ENCODE measurements around the gene ISYNA1. TPM values are rescaled to one million over a fixed set of nuclear protein-coding genes. Genes with fewer than 3 reads are reported as not detected.

The ISYNA1 gene
- total RNA-seq, 1 donor from 2014 or later: 81.7 TPM

GRCh38 chr19:18419195-18419698 lies 18.7 kb downstream of the ISYNA1 start, which contains the start of gene SSBP4:
Gene SSBP4 (plus strand): TSS chr19:18419398. CDS start chr19:18419649, 251 bp downstream.
- Mint-ChIP-seq H3K4me1 (peaks cover 74% of the 10 kb centered on the region), H3K27me3 (ENCODE audit: insufficient read depth, low read depth) (peaks cover 16% of the 10 kb centered on the region), H3K4me3 (peak within 1 kb of the TSS; percentile 92), H3K27ac (peak within 1 kb of the TSS; percentile 90), H3K9me3 (no peaks in the 10 kb centered on the region), H3K36me3 (peaks cover 2% of the 10 kb centered on the region)
- peaks cover 34% of the 10 kb centered on the region for H3K27me3 ChIP-seq
- H4K20me1 ChIP-seq (ENCODE audit: low read depth): peaks cover 37% of the 10 kb centered on the region
- H3K9me3 ChIP-seq (ENCODE audit: low read depth): no peaks in the 10 kb centered on the region
- H3K27ac ChIP-seq: no peak within 1 kb of the TSS
- peaks cover 18% of the 10 kb centered on the region for H3K4me1 ChIP-seq
- DNase-seq (ENCODE audit: low spot score): peak; percentile 91
- peak within 1 kb of the TSS; percentile 56 for H3K4me3 ChIP-seq
- H3K9ac ChIP-seq: no peak within 1 kb of the TSS
- no peak within 1 kb of the TSS for H2AFZ ChIP-seq (replicated peaks)
- peak within 1 kb of the TSS; percentile 88 for H3K4me2 ChIP-seq
- H3K36me3 ChIP-seq: no peaks in the 10 kb centered on the region
- peaks cover 18% of the 10 kb centered on the region for H3K79me2 ChIP-seq (ENCODE audit: low read depth)
- peaks cover 45% of the 10 kb centered on the region for H3F3A ChIP-seq (ENCODE audit: low read depth)
- TF ChIP-seq EZH2phosphoT487 (IDR thresholded peaks at IDR 0.05): no peak
- TF ChIP-seq, protein P1, sequence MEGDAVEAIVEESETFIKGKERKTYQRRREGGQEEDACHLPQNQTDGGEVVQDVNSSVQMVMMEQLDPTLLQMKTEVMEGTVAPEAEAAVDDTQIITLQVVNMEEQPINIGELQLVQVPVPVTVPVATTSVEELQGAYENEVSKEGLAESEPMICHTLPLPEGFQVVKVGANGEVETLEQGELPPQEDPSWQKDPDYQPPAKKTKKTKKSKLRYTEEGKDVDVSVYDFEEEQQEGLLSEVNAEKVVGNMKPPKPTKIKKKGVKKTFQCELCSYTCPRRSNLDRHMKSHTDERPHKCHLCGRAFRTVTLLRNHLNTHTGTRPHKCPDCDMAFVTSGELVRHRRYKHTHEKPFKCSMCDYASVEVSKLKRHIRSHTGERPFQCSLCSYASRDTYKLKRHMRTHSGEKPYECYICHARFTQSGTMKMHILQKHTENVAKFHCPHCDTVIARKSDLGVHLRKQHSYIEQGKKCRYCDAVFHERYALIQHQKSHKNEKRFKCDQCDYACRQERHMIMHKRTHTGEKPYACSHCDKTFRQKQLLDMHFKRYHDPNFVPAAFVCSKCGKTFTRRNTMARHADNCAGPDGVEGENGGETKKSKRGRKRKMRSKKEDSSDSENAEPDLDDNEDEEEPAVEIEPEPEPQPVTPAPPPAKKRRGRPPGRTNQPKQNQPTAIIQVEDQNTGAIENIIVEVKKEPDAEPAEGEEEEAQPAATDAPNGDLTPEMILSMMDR (IDR thresholded peaks at IDR 0.05): peak; percentile 53
- no peak for TF ChIP-seq EZH2 (IDR thresholded peaks at IDR 0.05)

DNA sequence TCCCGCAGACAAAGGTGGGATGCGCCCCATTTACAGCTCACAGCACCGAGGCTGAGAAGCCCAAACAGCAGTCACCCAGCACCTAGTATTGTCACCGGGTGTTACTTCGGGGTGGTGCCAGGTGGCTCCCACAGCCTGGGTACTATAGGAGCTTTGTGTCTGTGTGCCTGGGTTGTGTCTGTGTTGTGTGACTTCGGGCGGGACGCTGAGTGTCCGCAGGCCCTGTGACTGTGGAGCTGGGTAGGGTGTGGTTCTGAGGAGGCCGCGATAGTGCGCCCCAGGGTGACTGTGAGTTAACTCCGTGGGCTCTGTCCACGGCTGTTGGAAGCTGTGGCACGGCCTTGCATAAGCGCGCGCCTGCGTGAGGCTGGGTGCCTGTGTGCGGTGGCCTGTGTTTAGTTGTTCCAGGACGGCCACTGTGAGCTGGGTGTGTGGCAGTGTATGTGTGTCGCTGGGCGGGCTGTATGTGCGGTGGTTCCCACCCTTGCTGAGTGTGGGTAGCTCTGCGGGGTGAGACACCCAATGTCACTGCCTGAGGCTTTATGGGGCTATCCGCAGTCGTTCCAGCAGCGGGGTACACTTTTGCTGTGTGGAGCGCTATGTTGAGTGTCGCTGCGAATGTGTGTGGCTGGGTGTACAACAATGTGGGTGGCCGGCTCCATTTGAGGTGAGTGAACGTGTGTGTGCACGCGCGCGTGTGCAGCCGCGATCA lies 19.3 kb downstream of the ISYNA1 start:
- H3K27me3 Mint-ChIP-seq (ENCODE audit: insufficient read depth, low read depth): peaks cover 20% of the 10 kb centered on the region
- H3K4me1 Mint-ChIP-seq: peaks cover 71% of the 10 kb centered on the region
- H3K36me3 ChIP-seq: no peaks in the 10 kb centered on the region
- no peak overlapping the region for H2AFZ ChIP-seq (replicated peaks)
- peak overlapping the region; percentile 90 for H3K27ac Mint-ChIP-seq
- peaks cover 34% of the 10 kb centered on the region for H3K27me3 ChIP-seq
- peaks cover 18% of the 10 kb centered on the region for H3K79me2 ChIP-seq (ENCODE audit: low read depth)
- no peaks in the 10 kb centered on the region for H3K9me3 Mint-ChIP-seq
- peak overlapping the region; percentile 89 for H3K4me3 Mint-ChIP-seq
- DNase-seq (ENCODE audit: low spot score): no peak
- H3K4me1 ChIP-seq: peaks cover 12% of the 10 kb centered on the region
- peaks cover 45% of the 10 kb centered on the region for H3F3A ChIP-seq (ENCODE audit: low read depth)
- no peak overlapping the region for H3K9ac ChIP-seq
- H3K27ac ChIP-seq: no peak overlapping the region
- TF ChIP-seq EZH2phosphoT487 (IDR thresholded peaks at IDR 0.05) (no peak), EZH2 (IDR thresholded peaks at IDR 0.05) (no peak)
- TF ChIP-seq, protein P1 (IDR thresholded peaks at IDR 0.05): no peak
- H3K9me3 ChIP-seq (ENCODE audit: low read depth): no peaks in the 10 kb centered on the region
- peak overlapping the region; percentile 88 for H3K4me2 ChIP-seq
- H3K36me3 Mint-ChIP-seq: peaks cover 2% of the 10 kb centered on the region
- H3K4me3 ChIP-seq: peak overlapping the region; percentile 56
- H4K20me1 ChIP-seq (ENCODE audit: low read depth): peaks cover 31% of the 10 kb centered on the region

DNA sequence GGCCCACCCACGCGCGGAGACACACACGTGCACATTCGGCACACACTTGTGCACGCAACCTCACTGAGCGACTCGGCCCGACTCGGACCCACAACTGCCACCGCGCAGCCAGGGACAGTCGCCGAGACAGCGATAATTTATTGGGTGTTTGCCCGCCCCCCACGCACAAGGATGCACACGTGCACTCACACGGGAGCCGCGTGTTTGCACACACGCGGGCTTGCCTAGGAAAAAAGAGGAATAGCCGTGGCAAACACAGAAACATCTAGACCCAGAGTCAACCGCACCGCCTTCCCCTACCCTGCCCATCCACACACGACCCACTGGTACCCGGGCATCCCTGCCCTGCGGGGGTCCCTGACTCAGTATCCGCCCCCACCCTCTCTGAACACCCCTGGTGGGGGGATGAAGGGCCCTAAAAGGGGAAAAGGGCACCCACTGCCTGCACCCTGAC lies 19.9 kb downstream of the ISYNA1 start:
- peaks cover 7% of the 10 kb centered on the region for H3K4me1 ChIP-seq
- no peaks in the 10 kb centered on the region for H3K9me3 ChIP-seq (ENCODE audit: low read depth)
- peak overlapping the region; percentile 37 for H3K4me3 ChIP-seq
- peaks cover 18% of the 10 kb centered on the region for H3K79me2 ChIP-seq (ENCODE audit: low read depth)
- no peak overlapping the region for H3K27ac ChIP-seq
- H3K27me3 ChIP-seq: peaks cover 34% of the 10 kb centered on the region
- no peak overlapping the region for H3K9ac ChIP-seq
- H3F3A ChIP-seq (ENCODE audit: low read depth): peaks cover 42% of the 10 kb centered on the region
- DNase-seq (ENCODE audit: low spot score): no peak
- no peak overlapping the region for H2AFZ ChIP-seq (replicated peaks)
- peaks cover 65% of the 10 kb centered on the region for H3K4me1 Mint-ChIP-seq
- peaks cover under 1% of the 10 kb centered on the region for H3K36me3 Mint-ChIP-seq
- H4K20me1 ChIP-seq (ENCODE audit: low read depth): peaks cover 26% of the 10 kb centered on the region
- H3K4me2 ChIP-seq: peak overlapping the region; percentile 72
- no peaks in the 10 kb centered on the region for H3K36me3 ChIP-seq
- H3K27me3 Mint-ChIP-seq (ENCODE audit: insufficient read depth, low read depth): peaks cover 20% of the 10 kb centered on the region
- TF ChIP-seq, protein P1 (IDR thresholded peaks at IDR 0.05): no peak
- peak; percentile 18 for TF ChIP-seq EZH2 (IDR thresholded peaks at IDR 0.05)
- peak overlapping the region; percentile 89 for H3K4me3 Mint-ChIP-seq
- H3K27ac Mint-ChIP-seq: no peak overlapping the region
- H3K9me3 Mint-ChIP-seq: no peaks in the 10 kb centered on the region
